ENCODE measurements around the gene SUGP1. TPM values are rescaled to one million over a fixed set of nuclear protein-coding genes. Genes with fewer than 3 reads are reported as not detected.

The SUGP1 gene
- total and polyA plus RNA-seq, 2 of the 4 experiments (the other 2 are of a cell fraction): 33.2 to 35.8 TPM

DNA sequence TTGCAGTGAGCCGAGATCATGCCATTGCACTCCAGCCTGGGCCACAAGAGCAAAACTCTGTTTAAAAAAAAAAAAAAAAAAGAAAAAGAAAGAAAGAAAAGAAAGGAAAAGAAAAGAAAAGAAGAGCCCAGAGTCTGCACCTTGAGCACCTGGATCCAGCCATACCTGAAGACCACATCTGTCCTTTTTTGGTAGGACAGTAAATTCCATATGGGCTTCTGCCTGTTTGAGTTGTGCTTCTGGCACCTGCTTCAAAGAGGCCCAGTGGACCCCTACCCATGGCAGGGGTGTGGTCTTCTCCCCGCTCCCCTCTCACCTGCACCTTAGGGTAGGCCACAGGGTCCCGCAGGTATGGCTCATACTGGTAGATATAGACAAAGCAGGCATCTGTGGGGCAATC lies 53.0 kb downstream of the SUGP1 start:
- no peak overlapping the region for H2BK20ac ChIP-seq (ENCODE audit: low read depth, low read length)
- no peak overlapping the region for H2AK9ac ChIP-seq (replicated peaks; ENCODE audit: low read depth, low read length, poor library complexity)
- H4K20me1 ChIP-seq (ENCODE audit: insufficient read depth, low read length): no peaks in the 10 kb centered on the region; the same call in 1 of the 2 replicates
- no peaks in the 10 kb centered on the region for H3K36me3 ChIP-seq (ENCODE audit: control insufficient read depth, insufficient read depth, low read length)
- no peak overlapping the region for H3K14ac ChIP-seq (replicated peaks; ENCODE audit: low read depth, low read length)
- no peak overlapping the region for H4K5ac ChIP-seq (ENCODE audit: low read depth, low read length)
- BruUV-seq (replicated peaks): no TSS peak
- no peak overlapping the region for H3K27ac ChIP-seq (ENCODE audit: insufficient read depth, low read length)
- H3K56ac ChIP-seq (ENCODE audit: extremely low read depth, insufficient read depth, low read length): no peak overlapping the region
- no peaks in the 10 kb centered on the region for H3K4me1 ChIP-seq (ENCODE audit: control insufficient read depth, insufficient read depth, low read length)
- H3K9me1 ChIP-seq (ENCODE audit: insufficient read depth, low read length): peaks cover 1% of the 10 kb centered on the region; the same call in 1 of the 2 replicates
- H3K4ac ChIP-seq (ENCODE audit: low read depth, low read length): no peak overlapping the region
- intact Hi-C loops (cut with micrococcal nuclease): no loop called here
- TF ChIP-seq CEBPB (IDR thresholded peaks at IDR 0.05; ENCODE audit: low read depth, low read length) (no peak), BHLHE40 (IDR thresholded peaks at IDR 0.05; ENCODE audit: low read depth, low read length) (no peak), RFX5 (IDR thresholded peaks at IDR 0.05; ENCODE audit: low read depth, low read length) (no peak), MXI1 (IDR thresholded peaks at IDR 0.05; ENCODE audit: borderline replicate concordance, low read depth, low read length) (no peak), RCOR1 (IDR thresholded peaks at IDR 0.05; ENCODE audit: insufficient replicate concordance, low read length) (no peak), FOS (IDR thresholded peaks at IDR 0.05; ENCODE audit: low read depth, low read length) (no peak), SMC3 (IDR thresholded peaks at IDR 0.05; ENCODE audit: low read depth, low read length) (no peak), NFE2L2 (IDR thresholded peaks at IDR 0.05; ENCODE audit: low read depth, low read length) (no peak), MAZ (IDR thresholded peaks at IDR 0.05; ENCODE audit: borderline replicate concordance, low read depth, low read length) (no peak), RAD21 (IDR thresholded peaks at IDR 0.05; ENCODE audit: low read length) (no peak), CHD1 (IDR thresholded peaks at IDR 0.05; ENCODE audit: low read depth, low read length) (no peak), POLR2A (IDR thresholded peaks at IDR 0.05; ENCODE audit: low read depth, low read length) (no peak), MAFK (IDR thresholded peaks at IDR 0.05; ENCODE audit: low read depth, low read length) (no peak)
- TF ChIP-seq, protein P1, sequence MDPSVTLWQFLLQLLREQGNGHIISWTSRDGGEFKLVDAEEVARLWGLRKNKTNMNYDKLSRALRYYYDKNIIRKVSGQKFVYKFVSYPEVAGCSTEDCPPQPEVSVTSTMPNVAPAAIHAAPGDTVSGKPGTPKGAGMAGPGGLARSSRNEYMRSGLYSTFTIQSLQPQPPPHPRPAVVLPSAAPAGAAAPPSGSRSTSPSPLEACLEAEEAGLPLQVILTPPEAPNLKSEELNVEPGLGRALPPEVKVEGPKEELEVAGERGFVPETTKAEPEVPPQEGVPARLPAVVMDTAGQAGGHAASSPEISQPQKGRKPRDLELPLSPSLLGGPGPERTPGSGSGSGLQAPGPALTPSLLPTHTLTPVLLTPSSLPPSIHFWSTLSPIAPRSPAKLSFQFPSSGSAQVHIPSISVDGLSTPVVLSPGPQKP (IDR thresholded peaks at IDR 0.05; ENCODE audit: borderline replicate concordance, low read depth, low read length): no peak
- TF ChIP-seq, protein P2, sequence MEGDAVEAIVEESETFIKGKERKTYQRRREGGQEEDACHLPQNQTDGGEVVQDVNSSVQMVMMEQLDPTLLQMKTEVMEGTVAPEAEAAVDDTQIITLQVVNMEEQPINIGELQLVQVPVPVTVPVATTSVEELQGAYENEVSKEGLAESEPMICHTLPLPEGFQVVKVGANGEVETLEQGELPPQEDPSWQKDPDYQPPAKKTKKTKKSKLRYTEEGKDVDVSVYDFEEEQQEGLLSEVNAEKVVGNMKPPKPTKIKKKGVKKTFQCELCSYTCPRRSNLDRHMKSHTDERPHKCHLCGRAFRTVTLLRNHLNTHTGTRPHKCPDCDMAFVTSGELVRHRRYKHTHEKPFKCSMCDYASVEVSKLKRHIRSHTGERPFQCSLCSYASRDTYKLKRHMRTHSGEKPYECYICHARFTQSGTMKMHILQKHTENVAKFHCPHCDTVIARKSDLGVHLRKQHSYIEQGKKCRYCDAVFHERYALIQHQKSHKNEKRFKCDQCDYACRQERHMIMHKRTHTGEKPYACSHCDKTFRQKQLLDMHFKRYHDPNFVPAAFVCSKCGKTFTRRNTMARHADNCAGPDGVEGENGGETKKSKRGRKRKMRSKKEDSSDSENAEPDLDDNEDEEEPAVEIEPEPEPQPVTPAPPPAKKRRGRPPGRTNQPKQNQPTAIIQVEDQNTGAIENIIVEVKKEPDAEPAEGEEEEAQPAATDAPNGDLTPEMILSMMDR (conservative IDR thresholded peaks at IDR 0.05; ENCODE audit: low read depth, low read length): no peak
- TF ChIP-seq, protein P3, sequence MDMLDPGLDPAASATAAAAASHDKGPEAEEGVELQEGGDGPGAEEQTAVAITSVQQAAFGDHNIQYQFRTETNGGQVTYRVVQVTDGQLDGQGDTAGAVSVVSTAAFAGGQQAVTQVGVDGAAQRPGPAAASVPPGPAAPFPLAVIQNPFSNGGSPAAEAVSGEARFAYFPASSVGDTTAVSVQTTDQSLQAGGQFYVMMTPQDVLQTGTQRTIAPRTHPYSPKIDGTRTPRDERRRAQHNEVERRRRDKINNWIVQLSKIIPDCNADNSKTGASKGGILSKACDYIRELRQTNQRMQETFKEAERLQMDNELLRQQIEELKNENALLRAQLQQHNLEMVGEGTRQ (IDR thresholded peaks at IDR 0.05; ENCODE audit: low read depth, low read length): no peak
- no peak overlapping the region for H3K18ac ChIP-seq (ENCODE audit: low read depth, low read length)
- dilution Hi-C loops (cut with HindIII; ENCODE audit: low sequenced_read_pairs, unreplicated experiment): no loop called here
- H4K8ac ChIP-seq (ENCODE audit: low read depth in 2 of 2, low read length in 2 of 2): no peak overlapping the region
- H3K9ac ChIP-seq (ENCODE audit: low read depth, low read length): no peak overlapping the region
- DNase-seq: no peak
- no peak overlapping the region for H3K4me3 ChIP-seq (ENCODE audit: insufficient read depth, low read depth, low read length)
- H3K27me3 ChIP-seq (ENCODE audit: control insufficient read depth, insufficient read depth, low read length): peaks cover 17% of the 10 kb centered on the region
- no CpG with 5 or more reads among the region's 3 CpGs for WGBS, 2 experiments (ENCODE audit: extremely low coverage in 2 of 2, insufficient read length in 1 of 2)
- ChIA-PET POLR2A (ENCODE audit: unreplicated experiment) (no interaction called here), CTCF (no interaction called here)
- no peak overlapping the region for H2BK120ac ChIP-seq (ENCODE audit: low read depth, low read length)
- H3K4me2 ChIP-seq (ENCODE audit: low read depth, low read length): no peak overlapping the region
- no peak overlapping the region for H2AFZ ChIP-seq (replicated peaks; ENCODE audit: low read length, poor library complexity)
- H3K9me3 ChIP-seq (ENCODE audit: control insufficient read depth, insufficient read depth, low read length): no peaks in the 10 kb centered on the region
- ATAC-seq (ENCODE audit: low read depth): no peak
- no peaks in the 10 kb centered on the region for H3K79me1 ChIP-seq (ENCODE audit: low read depth in 1 of 2, low read length in 2 of 2)
- H2BK15ac ChIP-seq (ENCODE audit: low read depth, low read length): no peak overlapping the region
- H2AK5ac ChIP-seq (ENCODE audit: low read depth, low read length): no peak overlapping the region
- no peak overlapping the region for H4K91ac ChIP-seq (ENCODE audit: insufficient read depth, low read depth, low read length)
- no peak overlapping the region for H2BK5ac ChIP-seq (ENCODE audit: low read depth, low read length, poor library complexity, severe bottlenecking)
- in situ Hi-C loops (cut with MboI; ENCODE audit: low sequenced_read_pairs): no loop called here
- no peak overlapping the region for H3K23ac ChIP-seq (ENCODE audit: low read depth, low read length)

Data from IMR-90 (cell line).